Measurements from ENCODE around the gene ACOX2.

Gene ACOX2

DNA sequence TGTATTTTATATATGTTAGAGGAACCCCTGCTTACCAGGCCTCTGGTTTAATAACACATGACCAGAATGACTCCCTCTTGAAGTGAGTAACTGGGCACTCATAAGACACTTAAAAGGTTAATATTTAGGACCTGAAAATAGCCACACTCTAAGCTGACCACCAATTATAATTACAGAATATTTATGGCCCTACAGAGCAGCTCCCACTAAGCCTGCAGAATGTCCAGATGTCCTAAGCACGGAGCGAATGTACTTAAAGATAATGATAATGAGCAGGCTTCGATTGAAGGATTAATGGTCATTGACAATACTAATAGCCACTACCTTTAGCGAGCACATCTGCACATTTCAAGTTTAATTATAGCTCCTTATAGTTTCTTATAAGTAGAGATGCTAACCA, 67.9 kb downstream of the ACOX2 start:
- no peak for DNase-seq
- TF ChIP-seq, protein P1, sequence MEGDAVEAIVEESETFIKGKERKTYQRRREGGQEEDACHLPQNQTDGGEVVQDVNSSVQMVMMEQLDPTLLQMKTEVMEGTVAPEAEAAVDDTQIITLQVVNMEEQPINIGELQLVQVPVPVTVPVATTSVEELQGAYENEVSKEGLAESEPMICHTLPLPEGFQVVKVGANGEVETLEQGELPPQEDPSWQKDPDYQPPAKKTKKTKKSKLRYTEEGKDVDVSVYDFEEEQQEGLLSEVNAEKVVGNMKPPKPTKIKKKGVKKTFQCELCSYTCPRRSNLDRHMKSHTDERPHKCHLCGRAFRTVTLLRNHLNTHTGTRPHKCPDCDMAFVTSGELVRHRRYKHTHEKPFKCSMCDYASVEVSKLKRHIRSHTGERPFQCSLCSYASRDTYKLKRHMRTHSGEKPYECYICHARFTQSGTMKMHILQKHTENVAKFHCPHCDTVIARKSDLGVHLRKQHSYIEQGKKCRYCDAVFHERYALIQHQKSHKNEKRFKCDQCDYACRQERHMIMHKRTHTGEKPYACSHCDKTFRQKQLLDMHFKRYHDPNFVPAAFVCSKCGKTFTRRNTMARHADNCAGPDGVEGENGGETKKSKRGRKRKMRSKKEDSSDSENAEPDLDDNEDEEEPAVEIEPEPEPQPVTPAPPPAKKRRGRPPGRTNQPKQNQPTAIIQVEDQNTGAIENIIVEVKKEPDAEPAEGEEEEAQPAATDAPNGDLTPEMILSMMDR (IDR thresholded peaks at IDR 0.05; ENCODE audit: low read depth, low read length) = no peak
- no peaks in the 10 kb centered on the region for H3K9me3 ChIP-seq
- no peaks in the 10 kb centered on the region for H3K27me3 ChIP-seq
- H3K4me1 ChIP-seq = no peaks in the 10 kb centered on the region
- H3K4me3 ChIP-seq (ENCODE audit: low read depth, low read length) = no peak overlapping the region
- no peaks in the 10 kb centered on the region for H3K36me3 ChIP-seq

DNA sequence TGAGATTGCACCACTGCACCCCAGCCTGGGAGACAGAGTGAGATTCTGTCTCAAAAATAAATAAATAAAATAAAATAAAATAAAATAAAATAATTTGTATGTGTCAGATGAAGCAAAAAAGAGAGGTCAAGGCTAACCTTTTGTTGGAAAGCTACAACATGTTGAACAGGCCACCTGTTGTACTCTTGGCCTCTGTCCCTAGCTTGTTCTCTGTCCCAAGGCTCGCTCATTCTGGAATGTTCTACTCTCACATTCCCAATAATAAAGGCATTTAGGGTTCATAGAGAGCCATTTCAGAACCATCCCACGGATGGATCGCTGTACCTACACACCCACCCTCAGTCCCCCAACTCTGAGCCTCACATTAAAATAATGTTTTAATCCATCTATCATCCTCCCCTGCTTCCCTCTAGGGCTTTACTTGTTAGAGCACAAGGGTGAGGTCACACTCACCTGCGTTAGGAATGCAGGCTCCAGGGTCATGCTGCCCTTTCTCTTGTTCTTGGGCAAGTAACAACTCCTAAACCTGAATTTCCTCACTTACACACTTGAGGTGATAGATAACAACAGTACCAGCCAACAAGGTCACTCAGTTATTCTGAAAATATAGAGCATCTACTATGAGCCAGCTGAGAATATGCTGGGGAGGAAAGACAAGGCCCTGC, 70.0 kb downstream of the ACOX2 start:
- Histone ChIP-seq H3K4me1 (no peaks in the 10 kb centered on the region), H3K36me3 (no peaks in the 10 kb centered on the region), H3K27me3 (no peaks in the 10 kb centered on the region), H3K4me3 (ENCODE audit: low read depth, low read length) (no peak overlapping the region), H3K9me3 (no peaks in the 10 kb centered on the region)
- DNase-seq = no peak
- TF ChIP-seq, protein P1 (IDR thresholded peaks at IDR 0.05; ENCODE audit: low read depth, low read length) = no peak

DNA sequence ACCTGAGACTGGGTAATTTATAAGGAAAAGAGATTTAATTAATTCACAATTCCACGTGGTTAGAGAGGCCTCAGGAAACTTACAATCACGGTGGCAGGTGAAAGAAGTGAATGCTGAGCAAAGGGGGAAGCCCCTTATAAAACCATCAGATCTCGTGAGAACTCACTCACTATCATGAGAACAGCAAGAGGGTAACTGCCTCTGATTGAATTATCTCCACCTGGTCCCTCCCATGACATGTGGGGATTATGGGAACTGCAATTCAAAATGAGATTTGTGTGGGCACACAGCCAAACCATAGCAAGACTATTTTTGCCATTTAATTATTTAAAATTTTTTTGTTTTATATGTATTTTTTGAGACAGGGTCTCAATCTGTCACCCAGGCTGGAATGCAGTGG, 72.1 kb downstream of the ACOX2 start:
- H3K27me3 ChIP-seq = no peaks in the 10 kb centered on the region
- TF ChIP-seq, protein P1 (IDR thresholded peaks at IDR 0.05; ENCODE audit: low read depth, low read length) = no peak
- no peak overlapping the region for H3K4me3 ChIP-seq (ENCODE audit: low read depth, low read length)
- H3K4me1 ChIP-seq = no peaks in the 10 kb centered on the region
- H3K36me3 ChIP-seq = no peaks in the 10 kb centered on the region
- peak; percentile 9 for DNase-seq
- H3K9me3 ChIP-seq = no peaks in the 10 kb centered on the region

DNA sequence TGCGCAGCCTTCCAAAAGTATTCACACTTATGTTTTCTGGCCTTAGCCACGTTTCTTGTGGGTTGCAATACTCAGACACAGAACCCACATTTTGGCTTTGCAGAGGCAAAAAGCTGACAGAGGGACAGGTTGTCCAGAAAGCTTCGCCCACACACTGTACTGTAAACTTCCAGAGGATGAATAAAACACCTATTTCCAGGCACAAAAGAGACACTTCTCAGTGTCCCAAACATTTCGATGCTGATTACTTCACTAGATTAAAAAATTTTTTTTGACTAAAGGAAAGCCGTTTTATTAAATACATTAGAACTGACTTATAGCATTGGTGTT, 73.1 kb downstream of the ACOX2 start:
- H3K9me3 ChIP-seq = no peaks in the 10 kb centered on the region
- TF ChIP-seq, protein P1 (IDR thresholded peaks at IDR 0.05; ENCODE audit: low read depth, low read length) = no peak
- H3K27me3 ChIP-seq = no peaks in the 10 kb centered on the region
- no peak overlapping the region for H3K4me3 ChIP-seq (ENCODE audit: low read depth, low read length)
- no peak for DNase-seq
- no peaks in the 10 kb centered on the region for H3K4me1 ChIP-seq
- no peaks in the 10 kb centered on the region for H3K36me3 ChIP-seq

DNA sequence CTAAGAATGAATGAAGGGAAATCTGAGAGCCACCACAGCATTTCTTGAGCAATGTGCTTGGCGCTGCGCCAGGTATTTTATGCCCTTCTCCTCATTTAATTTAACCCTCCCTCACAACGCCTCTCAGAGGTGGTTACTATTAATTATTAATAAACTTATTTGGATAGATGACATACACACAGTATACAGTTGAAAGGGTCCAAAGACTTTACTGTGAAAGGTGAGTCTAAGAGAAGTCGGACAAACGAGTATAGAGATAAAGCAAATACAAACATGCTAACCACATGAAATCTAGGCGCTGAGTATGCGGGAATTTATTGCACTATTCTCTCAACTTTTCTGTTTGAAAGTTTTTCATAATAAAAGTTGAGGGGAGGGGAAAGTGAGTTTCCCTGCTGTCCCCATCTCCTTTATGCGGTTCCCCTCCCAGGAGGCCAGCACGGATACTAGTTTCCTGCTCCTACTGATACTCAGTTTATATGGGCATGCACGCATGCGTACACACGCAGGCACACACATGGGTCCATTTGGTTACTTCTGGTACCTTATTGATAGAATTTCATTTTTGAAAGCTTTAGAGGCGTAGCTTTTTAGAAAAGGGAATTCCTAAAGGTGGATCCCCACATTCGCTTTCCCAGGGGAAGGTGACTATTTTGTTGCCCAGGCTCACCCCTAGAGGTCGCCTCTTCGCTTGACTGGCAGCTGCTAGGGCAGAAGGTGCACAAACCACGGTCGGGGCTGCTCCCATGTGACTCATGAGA, 73.6 kb downstream of the ACOX2 start:
- peak; percentile 70 for DNase-seq
- H3K27me3 ChIP-seq = no peaks in the 10 kb centered on the region
- TF ChIP-seq, protein P1 (IDR thresholded peaks at IDR 0.05; ENCODE audit: low read depth, low read length) = peak; percentile 75
- H3K36me3 ChIP-seq = no peaks in the 10 kb centered on the region
- H3K4me1 ChIP-seq = no peaks in the 10 kb centered on the region
- no peak overlapping the region for H3K4me3 ChIP-seq (ENCODE audit: low read depth, low read length)
- H3K9me3 ChIP-seq = no peaks in the 10 kb centered on the region

DNA sequence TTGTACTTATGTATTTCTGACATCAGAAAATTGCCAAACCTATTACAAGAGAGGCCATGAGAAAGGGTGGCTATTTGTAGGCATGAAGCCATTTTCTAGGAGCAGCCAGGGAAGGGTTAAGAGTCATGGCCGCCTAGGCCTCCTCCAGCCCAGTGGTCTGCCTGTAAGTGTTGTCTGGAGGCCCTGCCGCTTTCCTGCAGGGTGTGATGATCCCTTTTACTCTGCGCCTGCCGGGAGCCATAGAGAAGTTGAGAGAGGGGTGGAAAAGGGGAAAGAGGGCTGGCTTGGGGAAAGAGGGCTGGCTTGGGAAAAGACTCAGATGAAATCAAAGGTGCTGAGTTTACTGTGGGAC, 74.2 kb downstream of the ACOX2 start:
- no peak overlapping the region for H3K4me3 ChIP-seq (ENCODE audit: low read depth, low read length)

More for the DNA sequence above, 74.2 kb downstream of the ACOX2 start:
- Histone ChIP-seq H3K4me1 (no peaks in the 10 kb centered on the region), H3K9me3 (no peaks in the 10 kb centered on the region), H3K36me3 (no peaks in the 10 kb centered on the region), H3K27me3 (no peaks in the 10 kb centered on the region)
- no peak for DNase-seq
- TF ChIP-seq, protein P1 (IDR thresholded peaks at IDR 0.05; ENCODE audit: low read depth, low read length) = no peak

Measured in BE2C (cell line).